Measurements from ENCODE around the gene TLCD5. TPM values are rescaled to one million over a fixed set of nuclear protein-coding genes. Genes with fewer than 3 reads are reported as not detected.

Gene TLCD5
- total and polyA plus RNA-seq, 7 donors = 0.60 to 7.2 (median 3.7) TPM; not detected in 1

- Histone ChIP-seq H3K27me3 (no peaks in the 10 kb centered on the region), H3K27ac (peak overlapping the region in 1 of 4 donors; percentile 16), H3K9me3 (no peaks in the 10 kb centered on the region), H3K4me1 (peaks cover 0 to 96% (median 82%) of the 10 kb centered on the region in 4 donors), H3K4me3 (no peak overlapping the region), H3K36me3 (no peaks in the 10 kb centered on the region)
- 43 to 74% methylated on average over 1 of the region's 1 CpG for WGBS, 2 donors
- DNase-seq = no peak
- no peak for TF ChIP-seq POLR2AphosphoS5 (IDR thresholded peaks at IDR 0.05)
- TF ChIP-seq EP300 (IDR thresholded peaks at IDR 0.05) = no peak
- no peak for TF ChIP-seq POLR2A (IDR thresholded peaks at IDR 0.05)
- no peak for TF ChIP-seq CTCF (IDR thresholded peaks at IDR 0.05)
- intact Hi-C loops (cut with DNase I) = no loop called here
These were observed 19.4 kb downstream of the TLCD5 start for GRCh38 chr11:120344302-120345004.

GRCh38 chr11:120346233-120346632 is 21.1 kb downstream of the TLCD5 start:
- 48 to 70% methylated on average over 1 of the region's 1 CpG for WGBS, 2 donors

GRCh38 chr11:120350637-120351036 is 25.5 kb downstream of the TLCD5 start:
- H3K36me3 ChIP-seq = no peaks in the 10 kb centered on the region
- TF ChIP-seq EP300 (IDR thresholded peaks at IDR 0.05) (no peak), CTCF (IDR thresholded peaks at IDR 0.05) (no peak), POLR2A (IDR thresholded peaks at IDR 0.05) (no peak), POLR2AphosphoS5 (IDR thresholded peaks at IDR 0.05) (no peak)
- H3K9me3 ChIP-seq = no peaks in the 10 kb centered on the region
- H3K27me3 ChIP-seq = no peaks in the 10 kb centered on the region
- no peak for DNase-seq
- peaks cover 0 to 57% (median 44%) of the 10 kb centered on the region in 4 donors for H3K4me1 ChIP-seq
- no peak overlapping the region for H3K4me3 ChIP-seq
- no peak overlapping the region for H3K27ac ChIP-seq
- intact Hi-C loops (cut with DNase I) = no loop called here

More at GRCh38 chr11:120346233-120346632, 21.1 kb downstream of the TLCD5 start:
- Histone ChIP-seq H3K9me3 (no peaks in the 10 kb centered on the region), H3K27ac (peak overlapping the region in 3 of 4 donors; percentile 27 to 69 (median 69)), H3K4me3 (no peak overlapping the region), H3K36me3 (no peaks in the 10 kb centered on the region), H3K27me3 (no peaks in the 10 kb centered on the region), H3K4me1 (peaks cover 0 to 86% (median 72%) of the 10 kb centered on the region in 4 donors)
- intact Hi-C loops (cut with DNase I) = no loop called here
- no peak for TF ChIP-seq POLR2AphosphoS5 (IDR thresholded peaks at IDR 0.05)
- TF ChIP-seq EP300 (IDR thresholded peaks at IDR 0.05) = no peak
- TF ChIP-seq CTCF (IDR thresholded peaks at IDR 0.05) = no peak
- TF ChIP-seq POLR2A (IDR thresholded peaks at IDR 0.05) = no peak
- DNase-seq = no peak

GRCh38 chr11:120352405-120352804 is 27.3 kb downstream of the TLCD5 start:
- Histone ChIP-seq H3K9me3 (no peaks in the 10 kb centered on the region), H3K27me3 (no peaks in the 10 kb centered on the region), H3K4me3 (no peak overlapping the region), H3K27ac (no peak overlapping the region), H3K4me1 (peaks cover 0 to 42% (median 35%) of the 10 kb centered on the region in 4 donors), H3K36me3 (no peaks in the 10 kb centered on the region)
- intact Hi-C loops (cut with DNase I) = no loop called here
- WGBS, 2 donors = 20 to 66% methylated on average over 6 of the region's 6 CpGs
- DNase-seq = no peak
- TF ChIP-seq CTCF (IDR thresholded peaks at IDR 0.05) = no peak
- TF ChIP-seq POLR2A (IDR thresholded peaks at IDR 0.05) = no peak
- TF ChIP-seq EP300 (IDR thresholded peaks at IDR 0.05) = no peak
- no peak for TF ChIP-seq POLR2AphosphoS5 (IDR thresholded peaks at IDR 0.05)
